Activated CD8-positive, alpha-beta T cell treated with anti-CD3 and anti-CD28 coated beads for 36 hours (primary cell): ENCODE results near the gene NLRP6. TPM values are rescaled to one million over a fixed set of nuclear protein-coding genes. Genes with fewer than 3 reads are reported as not detected.

ENCODE experiments used
- ATAC-seq: fragments of 200-7000 bp; cut with Tn5 transposase; one replicate; pipeline ENCODE4 v1.10.0; 2021; ENCODE audit warnings: mild to moderate bottlenecking, moderate library complexity
- CTCF ChIA-PET: fragments of 350-600 bp; sonication (Branson Sonifier 250); formaldehyde crosslinking; loops from one replicate; lab custom pipeline; 2021; ENCODE audit warnings: antibody characterized with exemption; lab: Charles Lee
- POLR2A ChIA-PET: fragments of 350-600 bp; sonication (Branson Sonifier 250); formaldehyde crosslinking; loops from one replicate; lab custom pipeline; 2021; ENCODE audit warnings: antibody characterized with exemption; lab: Charles Lee
- DNase-seq: peaks from one replicate; pipeline ENCODE4 v3.0.0-alpha.2; 2020
- H3K27ac Mint-ChIP-seq: one replicate; pipeline ENCODE4 v1.8.0; 2021; ENCODE audit warnings: mild to moderate bottlenecking, mixed read lengths
- H3K27me3 Mint-ChIP-seq: one replicate; pipeline ENCODE4 v1.8.0; 2021; ENCODE audit warnings: mixed read lengths
- H3K36me3 Mint-ChIP-seq: one replicate; pipeline ENCODE4 v1.8.0; 2021; ENCODE audit warnings: low read depth, mixed read lengths
- H3K4me1 Mint-ChIP-seq: one replicate; pipeline ENCODE4 v1.8.0; 2021; ENCODE audit warnings: low read depth, mixed read lengths
- H3K4me3 Mint-ChIP-seq: one replicate; pipeline ENCODE4 v1.8.0; 2021; ENCODE audit warnings: mild to moderate bottlenecking, moderate library complexity, mixed read lengths
- H3K9me3 Mint-ChIP-seq: one replicate; pipeline ENCODE4 v1.8.0; 2021; ENCODE audit warnings: mixed read lengths
- CTCF ChIP-seq: fragments of 200-600 bp; IDR thresholded peaks from one replicate; pipeline ENCODE4 v1.8.0; 2022; ENCODE audit warnings: antibody characterized with exemption, mild to moderate bottlenecking
- intact Hi-C: fragments of 100-400 bp; cut with micrococcal nuclease; formaldehyde crosslinking; loops from one replicate; pipeline ENCODE4 v1.10.0; 2022
- total RNA-seq, 2 experiments: library from RNA; stranded (reverse); gene quantifications; one replicate each; pipeline ENCODE4 v1.2.3, GENCODE V29; 2021

NLRP6 gene
- total RNA-seq, 2 experiments from 2014 or later: 3.3 to 3.4 TPM

DNA sequence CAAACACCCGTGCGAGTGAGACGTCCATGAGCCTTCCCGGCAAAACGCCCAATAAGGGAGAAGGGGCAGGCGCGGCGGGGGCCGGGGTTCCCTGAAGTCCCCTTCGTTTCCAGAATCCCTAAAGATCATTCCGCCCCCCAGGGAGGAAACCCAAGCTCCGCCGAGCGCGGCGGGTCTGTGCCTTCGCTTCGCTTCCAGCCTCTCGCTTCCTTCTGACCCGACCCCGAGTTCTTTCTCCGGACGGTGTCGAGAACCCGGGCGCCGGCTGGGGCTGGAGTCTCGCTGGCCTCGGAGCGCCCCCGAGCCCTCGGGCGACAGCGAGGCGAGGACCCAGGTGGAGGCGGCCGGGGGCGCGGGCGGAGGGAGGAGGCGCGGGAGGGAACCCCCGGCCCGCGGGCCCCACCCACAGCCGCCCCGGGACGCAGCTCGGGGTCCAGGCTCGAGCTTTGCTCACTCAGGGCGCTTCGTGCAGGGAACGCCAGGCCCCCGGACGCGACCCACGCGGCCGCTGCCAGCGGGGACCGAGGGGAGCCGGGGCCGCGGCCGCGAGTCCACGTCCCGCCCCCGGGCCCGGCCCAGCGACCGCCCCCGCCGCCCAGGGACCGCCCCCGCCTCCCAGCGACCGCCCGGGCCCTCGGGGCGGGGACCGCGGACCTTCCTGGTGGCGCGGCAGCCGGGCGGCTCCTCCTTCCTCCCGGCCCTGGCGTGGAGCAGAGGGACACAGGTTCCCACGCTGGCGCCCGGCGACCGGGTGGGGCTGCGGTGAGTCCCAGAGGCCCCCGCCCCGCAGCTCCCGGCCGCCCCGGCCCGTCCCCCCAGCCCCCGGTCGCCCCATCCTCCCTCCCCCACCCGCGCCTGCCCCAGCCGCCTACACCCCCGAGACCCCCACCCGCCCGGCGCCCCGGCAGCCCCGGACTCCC, 10.5 kb downstream of the NLRP6 start, which contains the start of gene PGGHG:
TSS of gene PGGHG (plus strand) at position 649 of the 920 bp plus-strand sequence. CDS start 691 bp downstream, outside the sequence.
- Mint-ChIP-seq H3K36me3 (peaks cover 42% of the 10 kb centered on the region), H3K9me3 (no peaks in the 10 kb centered on the region), H3K27ac (peak within 1 kb of the TSS; percentile 98), H3K27me3 (no peaks in the 10 kb centered on the region), H3K4me3 (peak within 1 kb of the TSS; percentile 97), H3K4me1 (peaks cover 50% of the 10 kb centered on the region)
- no peak for TF ChIP-seq CTCF
- ChIA-PET CTCF (interaction anchor here (1.0 to 4.5 kb wide), 5 partner anchors 10 to 38 kb away, joined by 4 to 26 read pairs (median 6); partner anchors contain the start of gene NLRP6), POLR2A (interaction anchor here (0.7 to 6.2 kb wide), 22 partner anchors 9 to 210 kb away, joined by 3 to 67 read pairs (median 4); partner anchors contain the start of genes BET1L, IFITM5, NLRP6 and PSMD13)
- DNase-seq (peak; percentile 56), ATAC-seq (peak; percentile 14)
- intact Hi-C loops: no loop called here

DNA sequence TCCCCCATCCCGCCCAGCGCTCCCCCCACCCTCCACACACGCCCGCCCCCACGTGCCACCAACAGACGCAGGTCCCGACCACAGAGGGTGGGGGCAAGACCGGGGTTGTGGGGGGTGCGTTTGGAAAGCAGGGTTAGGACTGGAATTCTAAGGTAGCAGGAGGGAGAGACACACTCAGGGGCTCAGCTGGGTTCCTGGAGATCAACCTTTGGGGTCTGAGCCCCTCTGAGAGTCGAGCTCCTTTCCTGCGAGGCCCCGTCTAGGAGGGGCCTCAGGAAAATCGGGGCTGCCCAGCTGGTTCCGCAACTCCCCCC, 11.1 kb downstream of the NLRP6 start:
- H3K4me3 Mint-ChIP-seq: peak overlapping the region; percentile 85
- H3K27ac Mint-ChIP-seq: peak overlapping the region; percentile 89
- no peaks in the 10 kb centered on the region for H3K27me3 Mint-ChIP-seq
- DNase-seq: peak; percentile 45
- ChIA-PET POLR2A (interaction anchor here (0.7 to 6.2 kb wide), 16 partner anchors 9 to 210 kb away, joined by 3 to 67 read pairs (median 4); partner anchors contain the start of genes BET1L, IFITM5, NLRP6 and RIC8A), CTCF (interaction anchor here (1.2 to 2.2 kb wide), 4 partner anchors 11 to 39 kb away, joined by 3 to 16 read pairs (median 6); partner anchors contain the start of gene NLRP6)
- intact Hi-C loops: no loop called here
- no peak for TF ChIP-seq CTCF
- no peaks in the 10 kb centered on the region for H3K9me3 Mint-ChIP-seq
- H3K4me1 Mint-ChIP-seq: peaks cover 46% of the 10 kb centered on the region
- H3K36me3 Mint-ChIP-seq: peaks cover 44% of the 10 kb centered on the region
- peak; percentile 3 for ATAC-seq

DNA sequence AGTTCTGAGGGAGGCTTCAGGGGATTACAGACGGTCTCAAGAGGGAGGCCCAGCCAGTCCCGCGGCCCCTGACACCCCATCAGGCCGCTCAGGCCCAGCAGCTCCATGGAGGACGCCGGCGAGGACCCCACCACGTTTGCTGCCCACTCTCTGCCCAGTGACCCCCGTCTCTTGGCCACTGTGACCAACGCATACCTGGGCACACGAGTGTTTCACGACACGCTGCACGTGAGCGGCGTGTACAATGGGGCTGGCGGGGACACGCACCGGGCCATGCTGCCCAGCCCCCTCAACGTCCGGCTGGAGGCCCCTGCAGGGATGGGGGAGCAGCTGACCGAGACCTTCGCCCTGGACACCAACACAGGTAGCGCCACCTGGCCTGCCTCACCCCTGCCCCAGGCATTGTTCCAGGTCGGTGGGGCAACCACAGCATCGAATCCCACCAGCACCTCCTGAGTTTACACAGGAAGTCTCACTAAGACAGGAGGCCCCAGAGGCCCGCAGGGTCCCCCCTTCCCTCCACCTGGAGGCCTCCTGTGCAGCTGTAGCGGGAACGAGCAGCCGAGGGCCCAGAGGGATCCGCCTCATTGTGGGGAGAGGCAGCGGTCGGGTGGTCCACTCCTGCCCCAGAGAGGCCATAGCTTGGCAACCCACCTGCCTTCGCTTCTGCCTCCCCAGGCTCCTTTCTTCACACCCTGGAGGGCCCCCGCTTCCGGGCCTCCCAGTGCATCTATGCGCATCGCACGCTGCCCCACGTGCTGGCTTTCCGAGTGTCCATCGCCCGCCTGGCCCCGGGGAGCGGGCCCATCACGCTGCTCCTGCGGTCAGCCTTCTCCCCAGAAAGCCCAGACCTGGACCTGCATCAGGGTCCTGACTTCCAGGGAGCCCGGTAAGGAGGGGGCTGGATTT, 11.8 kb downstream of the NLRP6 start:
- Mint-ChIP-seq H3K4me3 (peak overlapping the region; percentile 85), H3K27me3 (no peaks in the 10 kb centered on the region), H3K36me3 (peaks cover 47% of the 10 kb centered on the region), H3K4me1 (peaks cover 44% of the 10 kb centered on the region), H3K9me3 (no peaks in the 10 kb centered on the region), H3K27ac (peak overlapping the region; percentile 89)
- intact Hi-C loops: no loop called here
- ChIA-PET POLR2A (interaction anchor here (0.7 to 6.2 kb wide), 20 partner anchors 8 to 217 kb away, joined by 3 to 67 read pairs (median 4); partner anchors contain the start of genes BET1L, IFITM5, NLRP6 and RIC8A), CTCF (interaction anchor here (1.2 to 2.2 kb wide), 6 partner anchors 10 to 74 kb away, joined by 3 to 16 read pairs (median 5); partner anchors contain the start of gene NLRP6)
- ATAC-seq (peak; percentile 12), DNase-seq (peak; percentile 52)
- TF ChIP-seq CTCF: no peak

GRCh38 chr11:290621-291231, 12.5 kb downstream of the NLRP6 start:
- peaks cover 47% of the 10 kb centered on the region for H3K36me3 Mint-ChIP-seq
- TF ChIP-seq CTCF: no peak
- peak; percentile 13 for DNase-seq
- POLR2A ChIA-PET: interaction anchor here (0.7 to 6.2 kb wide), 15 partner anchors 8 to 216 kb away, joined by 3 to 67 read pairs (median 4); partner anchors contain the start of genes BET1L, IFITM5, NLRP6 and RIC8A
- intact Hi-C loops: no loop called here
- peaks cover 37% of the 10 kb centered on the region for H3K4me1 Mint-ChIP-seq
- H3K27me3 Mint-ChIP-seq: no peaks in the 10 kb centered on the region
- H3K9me3 Mint-ChIP-seq: no peaks in the 10 kb centered on the region
- H3K27ac Mint-ChIP-seq: peak overlapping the region; percentile 89
- no peak for ATAC-seq
- CTCF ChIA-PET: interaction anchor here (1.2 to 2.2 kb wide), 6 partner anchors 10 to 73 kb away, joined by 3 to 16 read pairs (median 6); no protein-coding TSS in a partner anchor
- peak overlapping the region; percentile 85 for H3K4me3 Mint-ChIP-seq
